ENCODE results near the gene SLC48A1.

SLC48A1 gene

DNA sequence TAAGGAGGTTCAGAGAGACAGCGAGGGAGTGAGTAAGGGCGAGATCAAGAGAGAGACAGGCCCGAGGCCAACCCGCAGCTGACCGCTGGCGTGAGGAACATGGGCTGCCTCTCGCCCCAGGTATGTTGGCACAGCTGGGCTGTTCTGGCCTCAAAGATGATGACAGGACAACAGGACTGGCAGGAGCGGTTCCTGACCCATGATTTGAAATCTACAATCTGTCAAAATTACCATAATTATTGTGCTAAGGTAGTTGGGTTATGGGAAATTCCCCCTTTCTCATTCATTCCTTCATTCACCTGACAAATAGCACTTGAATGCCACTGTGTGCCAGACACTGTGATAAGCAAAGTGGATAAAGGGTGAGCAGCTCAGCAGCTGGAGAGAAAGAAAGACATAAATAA lies 42.7 kb upstream of the SLC48A1 start:
- H4K20me1 ChIP-seq (ENCODE audit: insufficient read depth, low read length): no peaks in the 10 kb centered on the region

DNA sequence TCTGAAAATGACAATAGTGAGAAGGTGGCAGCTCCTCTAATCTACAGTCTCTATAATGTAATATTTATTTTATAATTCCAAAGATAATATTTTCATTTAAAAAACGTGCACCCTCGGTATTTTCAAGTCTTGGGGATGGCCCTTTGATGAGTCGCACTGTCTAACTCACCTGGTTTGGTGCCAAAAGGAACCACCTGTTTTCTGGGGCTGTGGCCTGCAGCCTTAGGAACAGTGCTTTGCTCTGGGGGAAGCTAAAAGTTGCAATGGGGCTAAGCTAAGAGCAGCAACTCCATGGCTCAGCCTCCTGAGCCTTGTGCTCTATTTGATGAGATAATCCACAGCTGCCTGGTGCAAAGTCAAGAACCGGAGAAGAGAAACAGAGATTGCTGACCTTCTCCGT lies 41.3 kb upstream of the SLC48A1 start:
- Histone ChIP-seq H3K27me3 (ENCODE audit: low read depth, low read length) (no peaks in the 10 kb centered on the region), H4K20me1 (ENCODE audit: insufficient read depth, low read length) (no peaks in the 10 kb centered on the region), H3K9me3 (ENCODE audit: insufficient read depth, low read length) (no peaks in the 10 kb centered on the region), H3K79me2 (ENCODE audit: low read length) (no peaks in the 10 kb centered on the region), H3K36me3 (replicated peaks; ENCODE audit: low read depth, low read length) (no peaks in the 10 kb centered on the region), H3K4me2 (ENCODE audit: low read length) (no peak overlapping the region), H3K27ac (ENCODE audit: low read length) (no peak overlapping the region), H2AFZ (ENCODE audit: low read depth, low read length) (no peak overlapping the region), H3K4me3 (ENCODE audit: low read length) (no peak overlapping the region), H3K4me1 (ENCODE audit: low read length) (peaks cover 7% of the 10 kb centered on the region), H3K9ac (ENCODE audit: low read length) (no peak overlapping the region)
- TF ChIP-seq CTCF (IDR thresholded peaks at IDR 0.05; ENCODE audit: low read depth, low read length) (no peak), EZH2phosphoT487 (IDR thresholded peaks at IDR 0.05; ENCODE audit: low read depth) (no peak)

More for the DNA sequence above, 42.7 kb upstream of the SLC48A1 start:
- Histone ChIP-seq H3K9ac (ENCODE audit: low read length) (no peak overlapping the region), H3K4me3 (ENCODE audit: low read length) (no peak overlapping the region), H3K4me2 (ENCODE audit: low read length) (no peak overlapping the region), H3K4me1 (ENCODE audit: low read length) (peaks cover 20% of the 10 kb centered on the region), H3K9me3 (ENCODE audit: insufficient read depth, low read length) (no peaks in the 10 kb centered on the region), H3K27me3 (ENCODE audit: low read depth, low read length) (no peaks in the 10 kb centered on the region), H3K79me2 (ENCODE audit: low read length) (no peaks in the 10 kb centered on the region), H2AFZ (ENCODE audit: low read depth, low read length) (no peak overlapping the region), H3K27ac (ENCODE audit: low read length) (no peak overlapping the region), H3K36me3 (replicated peaks; ENCODE audit: low read depth, low read length) (peaks cover 3% of the 10 kb centered on the region)
- TF ChIP-seq CTCF (IDR thresholded peaks at IDR 0.05; ENCODE audit: low read depth, low read length) (no peak), EZH2phosphoT487 (IDR thresholded peaks at IDR 0.05; ENCODE audit: low read depth) (no peak)

DNA sequence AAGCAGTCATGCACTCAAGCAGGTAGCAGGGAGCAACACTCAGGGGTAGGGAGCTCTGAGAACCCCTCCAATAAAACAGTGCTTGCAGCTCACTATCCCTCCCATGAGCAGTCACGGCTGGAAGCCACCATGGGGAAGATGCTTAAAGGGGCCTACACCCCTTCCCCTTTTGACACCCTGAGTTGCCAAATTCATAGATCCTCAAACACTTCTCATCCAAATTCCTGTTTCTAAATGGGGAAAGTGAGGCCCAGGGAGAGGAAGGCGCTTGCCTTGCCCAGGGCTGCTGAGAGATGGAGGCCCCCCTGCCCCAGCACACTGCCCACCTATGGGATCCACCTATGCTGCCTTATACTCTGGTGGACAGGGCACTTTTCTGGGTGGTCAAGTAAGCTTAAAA lies 40.5 kb upstream of the SLC48A1 start:
- no peaks in the 10 kb centered on the region for H3K9me3 ChIP-seq (ENCODE audit: insufficient read depth, low read length)
- no peak for TF ChIP-seq EZH2phosphoT487 (IDR thresholded peaks at IDR 0.05; ENCODE audit: low read depth)
- no peak for TF ChIP-seq CTCF (IDR thresholded peaks at IDR 0.05; ENCODE audit: low read depth, low read length)
- no peak overlapping the region for H3K4me3 ChIP-seq (ENCODE audit: low read length)
- no peak overlapping the region for H3K27ac ChIP-seq (ENCODE audit: low read length)
- H3K4me2 ChIP-seq (ENCODE audit: low read length): no peak overlapping the region
- no peak overlapping the region for H2AFZ ChIP-seq (ENCODE audit: low read depth, low read length)
- H3K9ac ChIP-seq (ENCODE audit: low read length): no peak overlapping the region
- H3K79me2 ChIP-seq (ENCODE audit: low read length): no peaks in the 10 kb centered on the region
- no peaks in the 10 kb centered on the region for H3K36me3 ChIP-seq (replicated peaks; ENCODE audit: low read depth, low read length)
- H4K20me1 ChIP-seq (ENCODE audit: insufficient read depth, low read length): no peaks in the 10 kb centered on the region
- no peaks in the 10 kb centered on the region for H3K27me3 ChIP-seq (ENCODE audit: low read depth, low read length)
- no peaks in the 10 kb centered on the region for H3K4me1 ChIP-seq (ENCODE audit: low read length)

GRCh38 chr12:47733142-47733541 lies 39.9 kb upstream of the SLC48A1 start:
- no peak overlapping the region for H3K9ac ChIP-seq (ENCODE audit: low read length)
- no peaks in the 10 kb centered on the region for H4K20me1 ChIP-seq (ENCODE audit: insufficient read depth, low read length)
- no peak overlapping the region for H3K4me3 ChIP-seq (ENCODE audit: low read length)
- no peak overlapping the region for H3K4me2 ChIP-seq (ENCODE audit: low read length)
- no peaks in the 10 kb centered on the region for H3K27me3 ChIP-seq (ENCODE audit: low read depth, low read length)
- no peak overlapping the region for H2AFZ ChIP-seq (ENCODE audit: low read depth, low read length)
- no peak for TF ChIP-seq EZH2phosphoT487 (IDR thresholded peaks at IDR 0.05; ENCODE audit: low read depth)
- TF ChIP-seq CTCF (IDR thresholded peaks at IDR 0.05; ENCODE audit: low read depth, low read length): no peak
- H3K9me3 ChIP-seq (ENCODE audit: insufficient read depth, low read length): no peaks in the 10 kb centered on the region
- no peaks in the 10 kb centered on the region for H3K36me3 ChIP-seq (replicated peaks; ENCODE audit: low read depth, low read length)
- H3K4me1 ChIP-seq (ENCODE audit: low read length): no peaks in the 10 kb centered on the region
- H3K27ac ChIP-seq (ENCODE audit: low read length): no peak overlapping the region
- no peaks in the 10 kb centered on the region for H3K79me2 ChIP-seq (ENCODE audit: low read length)
